GM12875 (cell line): Measurements from ENCODE around the gene DCP1B.

ENCODE experiments used
- H3K4me3 ChIP-seq: one replicate; pipeline ENCODE4 v1.5.1; 2011; ENCODE audit warnings: low read depth, low read length, control low read depth
- CTCF ChIP-seq: IDR thresholded peaks from 2 replicates; pipeline ENCODE4 v1.5.1; 2011; ENCODE audit warnings: low read depth, mild to moderate bottlenecking, control low read depth, inconsistent platforms, low read length, moderate library complexity, borderline replicate concordance; ENCODE audit not compliant: insufficient read depth

The DCP1B gene

GRCh38 chr12:2016862-2017545, 12.7 kb upstream of the DCP1B start:
- no peak for TF ChIP-seq CTCF
- no peak overlapping the region for H3K4me3 ChIP-seq

- TF ChIP-seq CTCF, result no peak
- H3K4me3 ChIP-seq, result no peak overlapping the region
These were observed 10.0 kb upstream of the DCP1B start for GRCh38 chr12:2014231-2014630.

GRCh38 chr12:2013527-2014223, 9.4 kb upstream of the DCP1B start:
- TF ChIP-seq CTCF, result no peak
- H3K4me3 ChIP-seq, result no peak overlapping the region

- H3K4me3 ChIP-seq, result no peak overlapping the region
- no peak for TF ChIP-seq CTCF
These were observed 8.8 kb upstream of the DCP1B start for GRCh38 chr12:2013086-2013485.

GRCh38 chr12:2011643-2012607, 7.7 kb upstream of the DCP1B start:
- TF ChIP-seq CTCF, result no peak
- H3K4me3 ChIP-seq, result no peak overlapping the region

- H3K4me3 ChIP-seq, result no peak overlapping the region
- TF ChIP-seq CTCF, result no peak
These were observed 5.4 kb upstream of the DCP1B start for GRCh38 chr12:2009623-2010022.
